KG1 (cell line): ENCODE data around the gene MAP2K2.

Source experiments
- DNase-seq: peaks from one replicate; lab custom pipeline; 2025; lab: John Stamatoyannopoulos, UW

MAP2K2 gene

GRCh38 chr19:4059891-4060620 lies 63.9 kb downstream of the MAP2K2 start:
- DNase-seq: no peak

GRCh38 chr19:4059453-4059871 lies 64.5 kb downstream of the MAP2K2 start:
- DNase-seq: no peak

- no peak for DNase-seq
These were observed 65.0 kb downstream of the MAP2K2 start for GRCh38 chr19:4058693-4059452.

- no peak for DNase-seq
These were observed 65.8 kb downstream of the MAP2K2 start for GRCh38 chr19:4057931-4058692.

GRCh38 chr19:4055209-4055552 lies 68.7 kb downstream of the MAP2K2 start:
- no peak for DNase-seq

GRCh38 chr19:4054441-4055208 lies 69.3 kb downstream of the MAP2K2 start:
- DNase-seq: no peak

GRCh38 chr19:4053423-4054324 lies 70.2 kb downstream of the MAP2K2 start:
- no peak for DNase-seq

- DNase-seq: no peak
These were observed 70.9 kb downstream of the MAP2K2 start for GRCh38 chr19:4052993-4053422.

- DNase-seq: no peak
These were observed 71.6 kb downstream of the MAP2K2 start for GRCh38 chr19:4052114-4052992.

- no peak for DNase-seq
These were observed 72.5 kb downstream of the MAP2K2 start for GRCh38 chr19:4051175-4052101.

GRCh38 chr19:4049432-4049831 lies 74.5 kb downstream of the MAP2K2 start:
- DNase-seq: no peak

- DNase-seq: no peak
These were observed 76.8 kb downstream of the MAP2K2 start for GRCh38 chr19:4046946-4047683.

GRCh38 chr19:4046362-4046691 lies 77.6 kb downstream of the MAP2K2 start:
- no peak for DNase-seq

- no peak for DNase-seq
These were observed 78.1 kb downstream of the MAP2K2 start for GRCh38 chr19:4045597-4046361.

- no peak for DNase-seq
These were observed 78.9 kb downstream of the MAP2K2 start for GRCh38 chr19:4044990-4045465.

GRCh38 chr19:4043966-4044715 lies 79.8 kb downstream of the MAP2K2 start:
- no peak for DNase-seq

GRCh38 chr19:4043401-4043800 lies 80.5 kb downstream of the MAP2K2 start:
- DNase-seq: no peak
